ENCODE measurements around the gene ABLIM1. TPM values are rescaled to one million over a fixed set of nuclear protein-coding genes. Genes with fewer than 3 reads are reported as not detected.

The ABLIM1 gene
- total RNA-seq, 1 experiment from 2014 or later: 34.0 TPM

DNA sequence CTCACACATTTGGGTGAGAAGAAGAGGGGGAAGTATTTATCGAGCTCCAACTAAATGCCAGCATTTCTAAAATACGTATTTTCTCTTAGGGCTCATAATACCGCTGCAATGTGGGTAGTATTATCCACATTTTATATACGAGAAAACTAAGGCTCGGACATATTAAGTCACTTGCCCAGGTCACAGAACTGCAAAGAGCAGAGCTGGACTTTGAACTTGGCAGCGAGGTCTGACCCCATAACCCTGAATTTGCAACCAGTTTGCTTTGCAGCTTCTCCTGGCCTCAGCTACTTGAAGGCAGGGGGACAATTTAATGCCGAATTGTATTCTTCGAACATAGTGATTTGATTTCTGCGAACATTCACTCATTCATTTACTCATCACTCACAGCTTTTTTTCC is 7.2 kb downstream of the ABLIM1 start:
- ChIA-PET CTCF (no interaction called here), POLR2A (ENCODE audit: low non-redundant PET) (no interaction called here)
- Histone ChIP-seq H3K27ac (ENCODE audit: low read depth, low read length, poor library complexity, severe bottlenecking) (no peak overlapping the region), H3K9me3 (ENCODE audit: low read depth, low read length, poor library complexity, severe bottlenecking) (no peaks in the 10 kb centered on the region), H3K27me3 (replicated peaks; ENCODE audit: insufficient read depth, low read depth, low read length, poor library complexity) (no peaks in the 10 kb centered on the region), H3K4me1 (ENCODE audit: insufficient read depth, low read length, poor library complexity, severe bottlenecking) (no peaks in the 10 kb centered on the region), H3K36me3 (ENCODE audit: insufficient read depth, low read length, poor library complexity, severe bottlenecking) (no peaks in the 10 kb centered on the region), H3K4me3 (ENCODE audit: low read depth, low read length, poor library complexity, severe bottlenecking) (no peak overlapping the region)
- intact Hi-C loops (cut with micrococcal nuclease; ENCODE audit: unreplicated experiment): no loop called here
- no peak for DNase-seq (ENCODE audit: low spot score)
- no TSS peak for BruUV-seq (replicated peaks)
- TF ChIP-seq EZH2 (IDR thresholded peaks at IDR 0.05; ENCODE audit: borderline replicate concordance, low read depth, low read length, poor library complexity, severe bottlenecking): no peak
- TF ChIP-seq, protein P1, sequence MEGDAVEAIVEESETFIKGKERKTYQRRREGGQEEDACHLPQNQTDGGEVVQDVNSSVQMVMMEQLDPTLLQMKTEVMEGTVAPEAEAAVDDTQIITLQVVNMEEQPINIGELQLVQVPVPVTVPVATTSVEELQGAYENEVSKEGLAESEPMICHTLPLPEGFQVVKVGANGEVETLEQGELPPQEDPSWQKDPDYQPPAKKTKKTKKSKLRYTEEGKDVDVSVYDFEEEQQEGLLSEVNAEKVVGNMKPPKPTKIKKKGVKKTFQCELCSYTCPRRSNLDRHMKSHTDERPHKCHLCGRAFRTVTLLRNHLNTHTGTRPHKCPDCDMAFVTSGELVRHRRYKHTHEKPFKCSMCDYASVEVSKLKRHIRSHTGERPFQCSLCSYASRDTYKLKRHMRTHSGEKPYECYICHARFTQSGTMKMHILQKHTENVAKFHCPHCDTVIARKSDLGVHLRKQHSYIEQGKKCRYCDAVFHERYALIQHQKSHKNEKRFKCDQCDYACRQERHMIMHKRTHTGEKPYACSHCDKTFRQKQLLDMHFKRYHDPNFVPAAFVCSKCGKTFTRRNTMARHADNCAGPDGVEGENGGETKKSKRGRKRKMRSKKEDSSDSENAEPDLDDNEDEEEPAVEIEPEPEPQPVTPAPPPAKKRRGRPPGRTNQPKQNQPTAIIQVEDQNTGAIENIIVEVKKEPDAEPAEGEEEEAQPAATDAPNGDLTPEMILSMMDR (conservative IDR thresholded peaks at IDR 0.05; ENCODE audit: low read depth, low read length): no peak

DNA sequence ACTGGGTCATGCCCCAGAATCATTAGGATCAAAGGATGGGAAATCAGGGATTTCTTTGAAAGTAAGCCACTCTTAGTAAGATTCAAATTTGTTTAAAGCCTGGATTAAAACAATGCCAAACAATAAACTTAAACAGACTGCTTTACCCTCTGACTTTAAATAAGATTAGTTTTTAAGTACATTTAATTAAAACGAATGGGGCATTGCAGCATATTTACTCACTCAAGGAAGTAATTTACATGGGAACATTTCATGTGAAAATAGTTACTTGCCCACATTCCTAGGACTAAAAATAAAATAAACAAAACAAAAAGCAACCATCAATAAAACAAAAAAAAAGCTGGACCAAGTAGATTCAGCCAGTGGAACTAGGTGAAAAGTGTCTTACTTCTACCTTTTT is 7.8 kb downstream of the ABLIM1 start:
- Histone ChIP-seq H3K4me3 (ENCODE audit: low read depth, low read length, poor library complexity, severe bottlenecking) (no peak overlapping the region), H3K9me3 (ENCODE audit: low read depth, low read length, poor library complexity, severe bottlenecking) (no peaks in the 10 kb centered on the region), H3K27ac (ENCODE audit: low read depth, low read length, poor library complexity, severe bottlenecking) (no peak overlapping the region), H3K4me1 (ENCODE audit: insufficient read depth, low read length, poor library complexity, severe bottlenecking) (peaks cover 3% of the 10 kb centered on the region), H3K27me3 (replicated peaks; ENCODE audit: insufficient read depth, low read depth, low read length, poor library complexity) (no peaks in the 10 kb centered on the region), H3K36me3 (ENCODE audit: insufficient read depth, low read length, poor library complexity, severe bottlenecking) (no peaks in the 10 kb centered on the region)
- no TSS peak for BruUV-seq (replicated peaks)
- intact Hi-C loops (cut with micrococcal nuclease; ENCODE audit: unreplicated experiment): no loop called here
- no peak for DNase-seq (ENCODE audit: low spot score)
- ChIA-PET CTCF (no interaction called here), POLR2A (ENCODE audit: low non-redundant PET) (no interaction called here)
- TF ChIP-seq, protein P1 (conservative IDR thresholded peaks at IDR 0.05; ENCODE audit: low read depth, low read length): no peak
- no peak for TF ChIP-seq EZH2 (IDR thresholded peaks at IDR 0.05; ENCODE audit: borderline replicate concordance, low read depth, low read length, poor library complexity, severe bottlenecking)

DNA sequence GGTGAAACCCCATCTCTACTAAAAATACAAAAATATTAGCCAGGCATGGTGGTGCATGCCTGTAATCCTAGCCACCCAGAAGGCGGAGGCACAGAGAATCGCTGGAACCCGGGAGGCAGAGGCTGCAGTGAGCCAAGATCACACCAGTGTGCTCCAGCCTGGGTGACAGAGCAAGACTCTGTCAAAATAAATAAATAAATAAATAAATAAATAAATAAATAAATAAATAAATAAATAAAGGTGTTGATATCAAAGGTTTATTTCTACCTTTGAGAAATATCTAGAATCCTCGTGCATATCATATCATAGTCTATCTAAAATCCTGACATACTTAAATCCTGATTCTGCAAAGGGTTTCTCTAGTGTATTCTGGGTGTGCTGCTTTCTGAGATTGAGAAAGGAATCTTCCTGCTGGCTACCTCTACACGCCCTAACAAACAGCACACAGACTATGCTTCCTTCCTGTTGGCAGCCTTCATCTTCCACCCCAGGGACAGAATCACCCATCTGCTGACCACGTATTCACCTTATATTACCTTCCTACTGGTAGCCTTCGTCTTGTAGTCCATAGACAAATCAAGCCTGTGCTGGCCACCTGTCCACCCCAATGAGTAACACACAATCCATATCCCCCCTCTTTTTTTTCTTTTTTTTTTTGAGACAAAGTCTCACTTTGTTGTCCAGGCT is 8.7 kb downstream of the ABLIM1 start:
- no TSS peak for BruUV-seq (replicated peaks)
- POLR2A ChIA-PET (ENCODE audit: low non-redundant PET): no interaction called here
- Histone ChIP-seq H3K9me3 (ENCODE audit: low read depth, low read length, poor library complexity, severe bottlenecking) (no peaks in the 10 kb centered on the region), H3K27ac (ENCODE audit: low read depth, low read length, poor library complexity, severe bottlenecking) (no peak overlapping the region), H3K36me3 (ENCODE audit: insufficient read depth, low read length, poor library complexity, severe bottlenecking) (no peaks in the 10 kb centered on the region), H3K27me3 (replicated peaks; ENCODE audit: insufficient read depth, low read depth, low read length, poor library complexity) (no peaks in the 10 kb centered on the region), H3K4me3 (ENCODE audit: low read depth, low read length, poor library complexity, severe bottlenecking) (no peak overlapping the region), H3K4me1 (ENCODE audit: insufficient read depth, low read length, poor library complexity, severe bottlenecking) (peaks cover 3% of the 10 kb centered on the region)
- TF ChIP-seq, protein P1 (conservative IDR thresholded peaks at IDR 0.05; ENCODE audit: low read depth, low read length): no peak
- no peak for TF ChIP-seq EZH2 (IDR thresholded peaks at IDR 0.05; ENCODE audit: borderline replicate concordance, low read depth, low read length, poor library complexity, severe bottlenecking)
- intact Hi-C loops (cut with micrococcal nuclease; ENCODE audit: unreplicated experiment): no loop called here
- CTCF ChIA-PET: no interaction called here
- no peak for DNase-seq (ENCODE audit: low spot score)
